Posterior cingulate gyrus (tissue), 11 donors: Measurements from ENCODE around the gene GZMM.
A peak's percentile ranks its signal among the peaks of the same experiment; 100 is the strongest.

ENCODE experiments used
- DNase-seq, 10 donors: peaks; one replicate each; pipeline versions ENCODE4 v3.0.0 to v3.0.0-alpha.2; 2020 to 2021; ENCODE audit warnings: mixed read lengths in 3 of 10
- intact Hi-C: fragments of 100-400 bp; cut with DNase I; formaldehyde crosslinking; loops from one replicate; pipeline ENCODE4 v1.15.1; 2023

Gene GZMM

GRCh38 chr19:511101-511851, 32.6 kb upstream of the GZMM start:
- DNase-seq: peak in 5 of 10 donors; percentile 33 to 89 (median 50)
- intact Hi-C loops: no loop called here

- peak in 1 of 10 donors; percentile 81 for DNase-seq
- intact Hi-C loops: no loop called here
These were observed 31.1 kb upstream of the GZMM start for GRCh38 chr19:512547-513365.

- DNase-seq: peak in 1 of 10 donors; percentile 79
These were observed 30.3 kb upstream of the GZMM start for GRCh38 chr19:513368-514165.

GRCh38 chr19:514166-514663, 29.6 kb upstream of the GZMM start:
- intact Hi-C loops: no loop called here
- DNase-seq: no peak

More at GRCh38 chr19:513368-514165, 30.3 kb upstream of the GZMM start:
- intact Hi-C loops: no loop called here

- peak in 1 of 10 donors; percentile 67 for DNase-seq
- intact Hi-C loops: no loop called here
These were observed 25.9 kb upstream of the GZMM start for GRCh38 chr19:517721-518597.

- intact Hi-C loops: no loop called here
- DNase-seq: peak in 2 of 10 donors; percentile 60 to 78
These were observed 25.1 kb upstream of the GZMM start for GRCh38 chr19:518598-519231.

GRCh38 chr19:519449-519865, 24.4 kb upstream of the GZMM start:
- intact Hi-C loops: no loop called here
- peak in 2 of 10 donors; percentile 64 to 81 for DNase-seq

GRCh38 chr19:522726-523125, 21.1 kb upstream of the GZMM start:
- DNase-seq: peak in 1 of 10 donors; percentile 74

GRCh38 chr19:524062-524674, 19.7 kb upstream of the GZMM start:
- intact Hi-C loops: no loop called here
- DNase-seq: peak in 1 of 10 donors; percentile 79

More at GRCh38 chr19:522726-523125, 21.1 kb upstream of the GZMM start:
- intact Hi-C loops: no loop called here

- intact Hi-C loops: no loop called here
- DNase-seq: peak in 1 of 10 donors; percentile 80
These were observed 18.8 kb upstream of the GZMM start for GRCh38 chr19:525029-525428.

GRCh38 chr19:525857-526419, 17.9 kb upstream of the GZMM start:
- intact Hi-C loops: no loop called here
- peak in 1 of 10 donors; percentile 56 for DNase-seq

- intact Hi-C loops: loop anchor here (2.0 kb wide), 1 partner anchor 22 kb away; no protein-coding TSS in a partner anchor
- DNase-seq: no peak
These were observed 13.5 kb upstream of the GZMM start for GRCh38 chr19:530134-531008.

- peak in 8 of 10 donors; percentile 54 to 96 (median 60) for DNase-seq
- intact Hi-C loops: loop anchor here (2.0 kb wide), 1 partner anchor 22 kb away; no protein-coding TSS in a partner anchor
These were observed 12.7 kb upstream of the GZMM start for GRCh38 chr19:531009-531752.

- DNase-seq: peak in 1 of 10 donors; percentile 84
- intact Hi-C loops: loop anchor here (2.0 kb wide), 2 partner anchors 23 to 39 kb away; no protein-coding TSS in a partner anchor
These were observed 11.9 kb upstream of the GZMM start, which contains the start of gene CDC34 for GRCh38 chr19:531753-532560. TSS of gene CDC34 (plus strand) at chr19:531760. CDS start at chr19:531932, 172 bp downstream.
